Measurements from ENCODE around the gene MAGI3. TPM values are rescaled to one million over a fixed set of nuclear protein-coding genes. Genes with fewer than 3 reads are reported as not detected.

MAGI3 gene
- total and polyA plus RNA-seq, 2 of the 13 experiments (the other 11 are each of a cell fraction or from before 2014, with no cell fraction given), result 4.0 to 11.8 TPM

GRCh38 chr1:113394863-113395259 is 4.5 kb downstream of the MAGI3 start:
- peak overlapping the region; percentile 55 for H3K9ac ChIP-seq (ENCODE audit: insufficient read depth, low read depth, low read length)
- H2AFZ ChIP-seq (ENCODE audit: low read length), result no peak overlapping the region
- H3K27ac ChIP-seq (ENCODE audit: extremely low read length, insufficient read depth, low read length), result peak overlapping the region; percentile 79
- WGBS (ENCODE audit: low lambda C conversion rate), result 88% methylated on average over 1 of the region's 1 CpG
- ATAC-seq (no peak), DNase-seq (ENCODE audit: low spot score) (no peak), FAIRE-seq (no peak)
- H4K20me1 ChIP-seq (ENCODE audit: insufficient read depth, low read length), result peaks cover 5% of the 10 kb centered on the region; the same call in 1 of the 2 replicates
- intact Hi-C loops (cut with micrococcal nuclease; ENCODE audit: unreplicated experiment) (loop anchor here (1.0 to 5.0 kb wide), 2 partner anchors 37 to 56 kb away; no protein-coding TSS in a partner anchor), in situ Hi-C loops (cut with HindIII; ENCODE audit: extremely low pct_ligation_motif_present, low pct_unique_long_range_greater_than_20kb) (loop anchor here (10.0 kb wide), 1 partner anchor 250 kb away; no protein-coding TSS in a partner anchor)
- ChIA-PET CTCF (ENCODE audit: low intra/inter-chr PET ratio, low total read pairs) (no interaction called here), POLR2A (no interaction called here)
- peak overlapping the region; percentile 27 to 66 (median 45); a peak in 4 of 6 replicates for H3K4me3 ChIP-seq (replicated peaks in 1 of 3; ENCODE audit: insufficient read depth in 1 of 3, low read depth in 2 of 3, low read length in 3 of 3)
- no peaks in the 10 kb centered on the region for H3K9me3 ChIP-seq (ENCODE audit: low read length)
- H3K4me2 ChIP-seq (ENCODE audit: low read depth, low read length), result peak overlapping the region; percentile 77
- peaks cover 89% of the 10 kb centered on the region for H3K79me2 ChIP-seq (ENCODE audit: insufficient read depth, low read length)
- H3K36me3 ChIP-seq (replicated peaks in 1 of 2; ENCODE audit: control insufficient read depth in 1 of 2, insufficient read depth in 2 of 2, low read length in 2 of 2), result no peaks in the 10 kb centered on the region
- no TSS peak for BruUV-seq (replicated peaks)
- TF ChIP-seq KAT2B (IDR thresholded peaks at IDR 0.05; ENCODE audit: borderline replicate concordance, low read depth, low read length) (no peak), ARID3A (IDR thresholded peaks at IDR 0.05; ENCODE audit: low read depth, low read length) (peak; percentile 2; the same call in 1 of the 2 replicates)
- H3K27me3 ChIP-seq (ENCODE audit: control insufficient read depth in 1 of 2, insufficient read depth in 2 of 2, low read length in 2 of 2), result no peaks in the 10 kb centered on the region; a peak in 1 of 5 replicates
- peaks cover 48% of the 10 kb centered on the region for H3K4me1 ChIP-seq (ENCODE audit: insufficient read depth, low read length)

- POLR2A ChIA-PET, result no interaction called here
- Histone ChIP-seq H3K36me3 (replicated peaks in 1 of 2; ENCODE audit: control insufficient read depth in 1 of 2, insufficient read depth in 2 of 2, low read length in 2 of 2) (no peaks in the 10 kb centered on the region), H3K9me3 (ENCODE audit: low read length) (no peaks in the 10 kb centered on the region), H3K27me3 (ENCODE audit: control insufficient read depth in 1 of 2, insufficient read depth in 2 of 2, low read length in 2 of 2) (no peaks in the 10 kb centered on the region; a peak in 1 of 5 replicates), H3K9ac (ENCODE audit: insufficient read depth, low read depth, low read length) (no peak overlapping the region), H2AFZ (ENCODE audit: low read length) (no peak overlapping the region), H3K27ac (ENCODE audit: extremely low read length, insufficient read depth, low read length) (no peak overlapping the region), H4K20me1 (ENCODE audit: insufficient read depth, low read length) (peaks cover 5% of the 10 kb centered on the region; the same call in 1 of the 2 replicates), H3K79me2 (ENCODE audit: insufficient read depth, low read length) (peaks cover 97% of the 10 kb centered on the region), H3K4me3 (replicated peaks in 1 of 3; ENCODE audit: insufficient read depth in 1 of 3, low read depth in 2 of 3, low read length in 3 of 3) (no peak overlapping the region), H3K4me2 (ENCODE audit: low read depth, low read length) (no peak overlapping the region), H3K4me1 (ENCODE audit: insufficient read depth, low read length) (peaks cover 48% of the 10 kb centered on the region)
- DNase-seq (ENCODE audit: low spot score) (no peak), ATAC-seq (no peak), FAIRE-seq (no peak)
- intact Hi-C loops (cut with micrococcal nuclease; ENCODE audit: unreplicated experiment), result loop anchor here (5.0 kb wide), 1 partner anchor 36 kb away; no protein-coding TSS in a partner anchor
- CTCF ChIA-PET (ENCODE audit: low intra/inter-chr PET ratio, low total read pairs), result no interaction called here
- in situ Hi-C loops (cut with HindIII; ENCODE audit: extremely low pct_ligation_motif_present, low pct_unique_long_range_greater_than_20kb), result loop anchor here (10.0 kb wide), 1 partner anchor 251 kb away; no protein-coding TSS in a partner anchor
- BruUV-seq (replicated peaks), result no TSS peak
- WGBS (ENCODE audit: low lambda C conversion rate), result 76% methylated on average over 2 of the region's 2 CpGs
- no peak for TF ChIP-seq HNRNPK (IDR thresholded peaks at IDR 0.05; ENCODE audit: low read depth, low read length, poor library complexity, severe bottlenecking)
- no peak for TF ChIP-seq KLF15 (CRISPR knock-in tag; IDR thresholded peaks at IDR 0.05; ENCODE audit: borderline replicate concordance)
- TF ChIP-seq JUN (CRISPR knock-in tag; IDR thresholded peaks at IDR 0.05), result no peak
- TF ChIP-seq TEAD2 (CRISPR knock-in tag; IDR thresholded peaks at IDR 0.05), result no peak
- no peak for TF ChIP-seq ZC3H4 (CRISPR knock-in tag; IDR thresholded peaks at IDR 0.05; ENCODE audit: borderline replicate concordance)
Measured at GRCh38 chr1:113396102-113396501, 5.8 kb downstream of the MAGI3 start.
